NCI-H2029 (cell line): ENCODE data around the gene ATF1.
"Not testable (repeated sequence)": the region's sequence is repeated elsewhere in the genome, so short reads cannot be mapped to it uniquely, and the experiment has no call there.

ENCODE experiments used
- DNase-seq: peaks from one replicate; lab custom pipeline; 2025; lab: John Stamatoyannopoulos, UW

The ATF1 gene

GRCh38 chr12:50859621-50860310 lies 95.9 kb downstream of the ATF1 start:
- no peak for DNase-seq

DNA sequence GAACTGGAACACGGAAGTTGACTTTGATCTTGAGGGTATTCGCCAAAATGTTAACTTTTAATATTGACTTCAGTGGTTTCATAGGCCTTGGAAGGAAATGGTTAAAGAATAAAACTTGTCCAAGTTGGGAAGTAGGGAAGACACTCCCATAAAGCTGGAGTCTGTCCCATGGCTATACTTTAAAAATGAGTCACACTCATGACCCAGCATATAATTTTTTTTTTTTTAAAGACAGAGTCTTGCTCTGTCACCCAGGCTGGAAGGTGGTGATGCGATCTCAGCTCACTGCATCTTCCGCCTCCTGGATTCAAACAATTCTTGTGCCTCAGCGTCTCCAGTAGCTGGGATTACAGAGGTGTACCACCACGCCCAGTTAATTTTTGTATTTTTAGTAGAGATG lies 98.4 kb downstream of the ATF1 start:
- DNase-seq, result no peak

DNA sequence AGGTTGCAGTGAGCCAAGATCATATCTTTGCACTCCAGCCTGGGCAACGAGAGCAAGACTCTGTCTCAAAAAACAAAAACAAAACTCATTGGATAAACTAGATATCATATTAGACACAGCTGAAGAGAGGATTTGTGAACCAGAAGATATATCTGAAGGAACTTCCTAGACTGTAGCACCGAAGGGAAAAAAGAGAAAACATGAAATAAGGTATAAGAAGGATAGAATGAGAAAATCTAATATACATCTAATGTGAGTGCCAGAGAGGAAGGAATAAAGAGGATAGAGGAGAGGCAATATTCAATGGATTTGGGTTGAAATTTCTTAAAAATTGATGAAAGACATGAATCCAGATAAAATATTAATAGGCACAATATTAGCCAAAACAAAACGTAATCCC lies 101.4 kb downstream of the ATF1 start:
- DNase-seq, result no peak

- DNase-seq, result not testable (repeated sequence)
These were observed 105.0 kb downstream of the ATF1 start for GRCh38 chr12:50868881-50869280.
